ENCODE measurements around the gene FMO3. TPM values are rescaled to one million over a fixed set of nuclear protein-coding genes. Genes with fewer than 3 reads are reported as not detected.

FMO3 gene
- total RNA-seq, 1 experiment from 2014 or later = not detected

DNA sequence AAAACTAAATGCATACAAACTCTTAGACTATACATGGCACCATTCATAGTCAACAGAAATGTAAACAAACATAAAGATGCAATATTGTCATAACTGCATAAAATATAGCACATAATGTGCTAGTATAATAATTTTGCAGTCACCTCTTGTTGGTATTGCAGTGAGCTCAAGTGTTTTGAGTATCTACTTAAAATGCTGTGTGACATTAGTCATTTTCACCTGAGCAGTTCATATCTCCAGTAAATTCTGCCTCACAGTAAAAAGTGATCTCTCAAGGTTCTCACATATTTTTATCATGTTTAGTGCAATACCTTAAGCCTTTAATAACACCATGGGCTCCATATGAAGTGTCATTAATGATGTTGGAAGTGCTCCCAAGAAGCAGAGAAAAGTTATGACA, 64.8 kb downstream of the FMO3 start:
- no peak for DNase-seq (ENCODE audit: extremely low read depth, low read depth)

DNA sequence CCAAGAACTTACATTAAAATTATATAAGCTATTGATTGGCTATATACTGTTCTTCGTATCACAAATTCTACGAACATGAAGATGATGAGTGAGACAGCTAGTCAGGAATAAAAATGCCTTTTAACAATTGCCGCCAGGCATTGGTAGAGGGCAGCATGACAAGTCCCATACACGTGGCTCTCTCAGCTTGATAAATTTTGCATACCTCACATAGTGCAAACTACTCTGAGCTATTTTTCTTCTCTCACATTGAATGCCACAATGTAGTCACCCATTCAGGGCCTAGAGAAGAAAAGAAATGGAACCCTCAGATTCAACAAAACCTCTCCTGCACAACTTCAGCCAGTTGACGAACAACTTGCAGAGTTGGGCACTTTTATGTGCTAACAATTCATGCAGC, 67.4 kb downstream of the FMO3 start:
- DNase-seq (ENCODE audit: extremely low read depth, low read depth) = no peak

DNA sequence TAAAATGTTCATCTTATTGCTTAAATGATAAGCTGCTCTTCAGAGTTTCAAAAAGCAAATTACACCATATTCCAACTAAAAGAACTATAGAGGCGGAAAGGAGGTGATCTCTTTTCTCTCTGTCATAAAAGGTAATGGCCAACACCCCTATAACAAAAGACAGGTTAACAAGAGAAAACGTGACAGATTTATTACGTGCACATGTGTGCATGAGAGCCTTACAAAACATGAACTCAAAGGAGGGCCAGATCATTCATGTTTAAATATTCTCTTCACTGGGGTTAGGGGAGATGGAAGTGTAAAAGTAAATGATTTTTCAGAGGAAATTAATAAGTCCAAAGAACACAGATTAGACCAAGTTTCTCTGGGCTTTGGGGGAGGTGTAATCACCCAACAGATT, 67.8 kb downstream of the FMO3 start:
- no peak for DNase-seq (ENCODE audit: extremely low read depth, low read depth)

DNA sequence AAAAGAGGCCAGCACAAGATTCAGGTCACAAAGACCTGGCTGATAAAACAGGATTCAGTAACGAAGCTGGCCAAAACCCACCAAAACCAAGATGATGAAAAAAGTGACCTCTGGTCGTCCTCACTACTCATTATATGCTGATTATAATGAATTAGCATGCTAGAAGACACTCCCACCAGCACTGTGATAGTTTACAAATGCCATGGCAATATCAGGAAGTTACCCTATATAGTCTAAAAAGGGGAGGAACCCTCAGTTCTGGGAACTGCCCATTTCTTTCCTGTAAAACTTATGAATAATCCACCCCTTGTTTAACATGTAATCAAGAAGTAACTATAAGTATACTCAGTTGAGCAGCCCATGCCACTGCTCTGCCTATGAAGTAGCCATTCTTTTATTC, 68.4 kb downstream of the FMO3 start:
- no peak for DNase-seq (ENCODE audit: extremely low read depth, low read depth)

DNA sequence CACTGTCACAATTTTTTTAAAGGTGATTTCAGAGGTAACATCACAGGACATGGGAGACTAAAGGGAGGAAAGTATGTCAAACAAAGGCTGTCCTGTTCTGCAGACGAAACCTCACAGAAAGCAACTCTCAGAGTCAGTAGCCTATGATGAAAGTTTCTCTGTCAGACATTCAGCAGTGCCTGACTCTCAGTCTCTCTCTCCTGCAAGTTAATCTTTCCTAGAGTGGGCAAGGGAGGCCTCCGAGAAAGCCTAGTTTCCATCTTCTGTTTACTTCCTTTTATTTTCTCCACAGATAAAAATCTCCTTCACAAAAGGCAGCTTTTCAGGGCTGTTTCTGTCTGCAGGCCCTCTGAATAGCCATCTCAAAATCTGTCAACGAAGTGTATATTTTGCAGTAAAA, 69.5 kb downstream of the FMO3 start:
- no peak for DNase-seq (ENCODE audit: extremely low read depth, low read depth)

DNA sequence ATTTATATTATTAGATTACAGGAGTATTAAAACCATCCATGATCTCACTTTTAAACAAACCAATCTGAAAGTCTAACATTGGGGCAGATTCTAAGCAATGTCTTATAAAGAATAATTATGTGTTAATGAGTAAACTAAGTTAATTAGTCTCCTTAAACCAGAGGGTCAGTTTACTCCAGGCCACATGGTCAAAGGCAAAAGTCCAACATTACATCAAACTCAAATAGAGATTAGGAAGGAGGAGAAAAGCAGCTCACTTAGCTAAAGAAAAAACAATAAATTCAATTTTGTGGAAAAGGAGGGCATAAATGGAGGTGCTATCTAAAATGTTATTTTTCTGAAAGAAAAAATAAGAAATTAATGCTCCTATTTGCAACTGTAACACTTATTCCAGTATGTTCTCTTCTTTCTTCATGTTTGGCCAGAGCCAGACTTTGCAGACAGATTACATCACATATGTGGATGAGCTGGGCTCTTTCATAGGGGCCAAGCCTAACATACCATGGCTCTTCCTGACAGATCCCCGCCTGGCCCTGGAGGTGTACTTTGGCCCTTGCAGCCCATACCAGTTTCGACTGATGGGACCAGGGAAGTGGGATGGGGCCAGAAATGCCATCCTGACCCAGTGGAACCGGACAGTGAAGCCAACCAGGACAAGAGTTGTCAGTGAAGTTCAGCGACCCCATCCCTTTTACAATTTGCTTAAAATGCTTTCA, 70.1 kb downstream of the FMO3 start:
- no peak for DNase-seq (ENCODE audit: extremely low read depth, low read depth)

DNA sequence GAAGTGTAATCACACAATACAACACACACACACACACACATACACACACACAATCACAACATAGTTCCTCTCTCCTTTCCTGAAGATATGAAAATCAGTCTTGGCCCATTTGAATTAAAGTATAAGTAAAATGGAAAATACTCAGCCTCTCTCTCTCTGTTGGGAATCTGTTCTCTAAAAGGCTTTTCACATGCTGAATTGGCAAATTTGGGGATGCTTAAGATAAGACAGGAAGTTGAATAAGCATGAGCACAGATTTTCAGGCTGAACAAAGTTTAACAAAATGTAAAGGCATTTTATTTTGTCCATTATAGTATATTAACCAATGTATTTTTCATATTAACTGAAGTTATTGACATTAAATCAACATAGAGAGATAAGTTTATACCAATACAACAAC, 70.7 kb downstream of the FMO3 start:
- DNase-seq (ENCODE audit: extremely low read depth, low read depth) = no peak

DNA sequence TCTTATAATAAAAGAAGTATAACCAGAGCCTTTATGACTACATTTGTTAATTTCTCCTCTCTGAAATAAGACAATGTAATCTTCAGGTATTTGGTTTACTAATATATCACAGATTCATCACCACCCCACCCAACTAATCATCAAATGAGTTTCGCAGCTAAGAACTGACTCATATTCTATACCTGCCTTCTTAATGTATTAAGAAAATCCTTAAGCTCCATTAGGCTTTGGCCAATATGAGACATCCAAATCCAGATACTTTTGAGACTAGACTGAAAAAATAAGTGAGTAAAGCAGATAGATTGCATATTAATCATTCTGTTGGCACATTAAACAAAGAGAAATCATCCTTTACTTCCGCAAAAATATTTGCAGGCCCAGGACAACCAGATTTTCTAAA, 75.7 kb downstream of the FMO3 start:
- DNase-seq (ENCODE audit: extremely low read depth, low read depth) = no peak

Small RNA genes within 50 kb of the gene (small RNA-seq; reads per million reads assigned to genes)
- 0 reads per million in 2 experiments for gene MIR1295A

Other genes with a start within 250 kb of the FMO3 start
- gene MROH9, start 155.4 kb upstream of the FMO3 start, total RNA-seq (2014; rRNA removed; shearing (Covaris generic)) = not detected in 2 replicates
- not detected in 2 replicates for gene FMO2, start 94.4 kb downstream of the FMO3 start, total RNA-seq (2014; rRNA removed; shearing (Covaris generic))
- not detected in 2 replicates for gene FMO1, start 157.6 kb downstream of the FMO3 start, total RNA-seq (2014; rRNA removed; shearing (Covaris generic))
- gene FMO4, start 223.3 kb downstream of the FMO3 start, total RNA-seq (2014; rRNA removed; shearing (Covaris generic)) = 0.89 and 1.1 TPM in 2 replicates